ENCODE measurements around the gene BTNL2. TPM values are rescaled to one million over a fixed set of nuclear protein-coding genes. Genes with fewer than 3 reads are reported as not detected.
A peak's percentile ranks its signal among the peaks of the same experiment; 100 is the strongest.

BTNL2 gene
- total and polyA plus RNA-seq, 2 donors (not counting 3 experiments of a cell fraction or from before 2014, with no cell fraction given), result not detected

DNA sequence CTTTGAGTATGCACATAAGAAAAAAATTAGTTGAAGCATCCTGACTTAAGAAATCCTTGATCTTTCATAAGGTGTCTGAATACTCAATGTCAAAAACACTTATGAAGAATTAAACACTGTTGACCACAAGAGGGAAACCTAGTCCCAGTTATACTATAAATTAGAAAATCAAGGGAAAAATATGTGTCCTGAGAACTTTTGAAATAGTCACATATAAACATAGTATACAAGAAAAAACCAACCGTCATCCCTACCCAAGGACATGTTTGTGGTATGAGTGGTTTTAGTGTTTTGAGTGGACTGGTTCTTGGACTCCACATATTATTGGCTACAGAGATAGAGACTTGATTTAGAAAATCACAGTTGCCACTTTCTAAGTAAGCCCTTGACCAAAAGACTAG, 25.1 kb upstream of the BTNL2 start:
- Histone ChIP-seq H3K27me3 (ENCODE audit: control insufficient read depth in 2 of 2, insufficient read depth in 2 of 2, low read length in 2 of 2) (peaks cover 20 to 27% of the 10 kb centered on the region in 2 experiments), H3K4me2 (ENCODE audit: insufficient read depth, low read length) (no peak overlapping the region), H3K27ac (ENCODE audit: insufficient read depth, low read depth, low read length) (no peak overlapping the region), H4K20me1 (replicated peaks; ENCODE audit: control insufficient read depth, extremely low read depth, insufficient read depth, low read length) (no peaks in the 10 kb centered on the region), H3K36me3 (ENCODE audit: control insufficient read depth in 2 of 2, extremely low read depth in 1 of 2, insufficient read depth in 2 of 2, low read length in 2 of 2) (no peaks in the 10 kb centered on the region), H3K79me2 (ENCODE audit: control insufficient read depth, insufficient read depth, low read length) (no peaks in the 10 kb centered on the region), H3K4me3 (replicated peaks in 1 of 3; ENCODE audit: insufficient read depth in 1 of 3, low read depth in 1 of 3, low read length in 3 of 3) (no peak overlapping the region), H3K4me1 (ENCODE audit: control insufficient read depth, extremely low read depth, insufficient read depth, low read length) (no peaks in the 10 kb centered on the region), H3K9ac (replicated peaks; ENCODE audit: extremely low read depth, insufficient read depth, low read length) (no peak overlapping the region), H2AFZ (ENCODE audit: low read depth, low read length) (no peak overlapping the region), H3K9me3 (replicated peaks; ENCODE audit: control insufficient read depth, insufficient read depth, low read length) (no peaks in the 10 kb centered on the region), H3K9me1 (replicated peaks; ENCODE audit: control insufficient read depth, extremely low read depth, insufficient read depth, low read length) (no peaks in the 10 kb centered on the region)
- peak; percentile 37 for FAIRE-seq
- dilution Hi-C loops (cut with MboI; ENCODE audit: extremely low pct_ligation_motif_present, low sequenced_read_pairs), result no loop called here
- TF ChIP-seq, protein P1, sequence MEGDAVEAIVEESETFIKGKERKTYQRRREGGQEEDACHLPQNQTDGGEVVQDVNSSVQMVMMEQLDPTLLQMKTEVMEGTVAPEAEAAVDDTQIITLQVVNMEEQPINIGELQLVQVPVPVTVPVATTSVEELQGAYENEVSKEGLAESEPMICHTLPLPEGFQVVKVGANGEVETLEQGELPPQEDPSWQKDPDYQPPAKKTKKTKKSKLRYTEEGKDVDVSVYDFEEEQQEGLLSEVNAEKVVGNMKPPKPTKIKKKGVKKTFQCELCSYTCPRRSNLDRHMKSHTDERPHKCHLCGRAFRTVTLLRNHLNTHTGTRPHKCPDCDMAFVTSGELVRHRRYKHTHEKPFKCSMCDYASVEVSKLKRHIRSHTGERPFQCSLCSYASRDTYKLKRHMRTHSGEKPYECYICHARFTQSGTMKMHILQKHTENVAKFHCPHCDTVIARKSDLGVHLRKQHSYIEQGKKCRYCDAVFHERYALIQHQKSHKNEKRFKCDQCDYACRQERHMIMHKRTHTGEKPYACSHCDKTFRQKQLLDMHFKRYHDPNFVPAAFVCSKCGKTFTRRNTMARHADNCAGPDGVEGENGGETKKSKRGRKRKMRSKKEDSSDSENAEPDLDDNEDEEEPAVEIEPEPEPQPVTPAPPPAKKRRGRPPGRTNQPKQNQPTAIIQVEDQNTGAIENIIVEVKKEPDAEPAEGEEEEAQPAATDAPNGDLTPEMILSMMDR (IDR thresholded peaks at IDR 0.05; ENCODE audit: extremely low read depth in 1 of 2, insufficient read depth in 1 of 2, low read depth in 1 of 2, low read length in 2 of 2), result peak in 1 of 2 donors; percentile 12
- no peak for TF ChIP-seq POLR2A (IDR thresholded peaks at IDR 0.05; ENCODE audit: low read depth, low read length)
- DNase-seq (ENCODE audit: low read depth, low spot score), result peak; percentile 51
- CTCF ChIA-PET, result interaction anchor here (0.8 to 4.0 kb wide), 10 partner anchors 187 to 440 kb away, joined by 3 to 45 read pairs (median 6); no protein-coding TSS in a partner anchor
- no TSS peak for BruUV-seq (replicated peaks)
- POLR2A ChIA-PET, result no interaction called here
- intact Hi-C loops (cut with micrococcal nuclease), result loop anchor here (1.0 to 5.0 kb wide), 3 partner anchors 268 to 435 kb away; no protein-coding TSS in a partner anchor

DNA sequence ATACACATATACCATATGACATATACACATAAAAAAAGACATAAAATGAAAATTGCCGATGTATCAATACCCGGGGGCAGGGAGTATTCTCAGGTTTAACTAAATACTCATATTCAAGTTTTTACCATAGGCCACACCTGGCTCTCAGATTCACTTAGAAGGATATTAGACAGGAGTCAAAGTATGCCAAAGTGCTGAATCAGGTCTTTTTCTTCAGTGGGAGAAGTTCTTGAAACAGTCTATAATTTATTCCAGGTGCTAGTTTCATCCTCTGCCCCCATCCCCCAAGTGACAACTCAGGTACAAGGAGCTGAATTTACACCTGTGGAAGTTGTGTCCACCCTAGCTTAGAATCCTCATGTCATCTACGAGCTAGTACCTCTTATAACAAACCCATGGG, 24.2 kb upstream of the BTNL2 start:
- ChIA-PET POLR2A (no interaction called here), CTCF (interaction anchor here (0.7 to 4.0 kb wide), 11 partner anchors 16 to 440 kb away, joined by 3 to 45 read pairs (median 5); partner anchors contain the start of gene TAP2)
- DNase-seq (ENCODE audit: low read depth, low spot score) (no peak), FAIRE-seq (no peak)
- Histone ChIP-seq H3K27me3 (ENCODE audit: control insufficient read depth in 2 of 2, insufficient read depth in 2 of 2, low read length in 2 of 2) (peaks cover 18 to 29% of the 10 kb centered on the region in 2 experiments), H3K9ac (replicated peaks; ENCODE audit: extremely low read depth, insufficient read depth, low read length) (no peak overlapping the region), H3K9me1 (replicated peaks; ENCODE audit: control insufficient read depth, extremely low read depth, insufficient read depth, low read length) (no peaks in the 10 kb centered on the region), H3K36me3 (ENCODE audit: control insufficient read depth in 2 of 2, extremely low read depth in 1 of 2, insufficient read depth in 2 of 2, low read length in 2 of 2) (no peaks in the 10 kb centered on the region), H3K4me2 (ENCODE audit: insufficient read depth, low read length) (no peak overlapping the region), H2AFZ (ENCODE audit: low read depth, low read length) (no peak overlapping the region), H3K27ac (ENCODE audit: insufficient read depth, low read depth, low read length) (no peak overlapping the region), H3K79me2 (ENCODE audit: control insufficient read depth, insufficient read depth, low read length) (no peaks in the 10 kb centered on the region), H4K20me1 (replicated peaks; ENCODE audit: control insufficient read depth, extremely low read depth, insufficient read depth, low read length) (no peaks in the 10 kb centered on the region), H3K4me3 (replicated peaks in 1 of 3; ENCODE audit: insufficient read depth in 1 of 3, low read depth in 1 of 3, low read length in 3 of 3) (no peak overlapping the region), H3K4me1 (ENCODE audit: control insufficient read depth, extremely low read depth, insufficient read depth, low read length) (no peaks in the 10 kb centered on the region), H3K9me3 (replicated peaks; ENCODE audit: control insufficient read depth, insufficient read depth, low read length) (no peaks in the 10 kb centered on the region)
- intact Hi-C loops (cut with micrococcal nuclease), result loop anchor here (5.0 kb wide), 2 partner anchors 366 to 436 kb away; no protein-coding TSS in a partner anchor
- dilution Hi-C loops (cut with MboI; ENCODE audit: extremely low pct_ligation_motif_present, low sequenced_read_pairs), result no loop called here
- no TSS peak for BruUV-seq (replicated peaks)
- no peak for TF ChIP-seq FOS (IDR thresholded peaks at IDR 0.05; ENCODE audit: borderline replicate concordance, insufficient read depth, low read length)
